GM20431 (cell line): ENCODE data around the gene OR4K15.
"Not testable (repeated sequence)": the region's sequence is repeated elsewhere in the genome, so short reads cannot be mapped to it uniquely, and the experiment has no call there.

Experiments used
- in situ Hi-C: fragments of 300-500 bp; cut with MseI, MboI; formaldehyde crosslinking; loops from one replicate; pipeline ENCODE4 v1.15.0; 2020; ENCODE audit warnings: low sequenced_read_pairs; ENCODE audit not compliant: unreplicated experiment

The OR4K15 gene, protein sequence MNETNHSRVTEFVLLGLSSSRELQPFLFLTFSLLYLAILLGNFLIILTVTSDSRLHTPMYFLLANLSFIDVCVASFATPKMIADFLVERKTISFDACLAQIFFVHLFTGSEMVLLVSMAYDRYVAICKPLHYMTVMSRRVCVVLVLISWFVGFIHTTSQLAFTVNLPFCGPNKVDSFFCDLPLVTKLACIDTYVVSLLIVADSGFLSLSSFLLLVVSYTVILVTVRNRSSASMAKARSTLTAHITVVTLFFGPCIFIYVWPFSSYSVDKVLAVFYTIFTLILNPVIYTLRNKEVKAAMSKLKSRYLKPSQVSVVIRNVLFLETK

DNA sequence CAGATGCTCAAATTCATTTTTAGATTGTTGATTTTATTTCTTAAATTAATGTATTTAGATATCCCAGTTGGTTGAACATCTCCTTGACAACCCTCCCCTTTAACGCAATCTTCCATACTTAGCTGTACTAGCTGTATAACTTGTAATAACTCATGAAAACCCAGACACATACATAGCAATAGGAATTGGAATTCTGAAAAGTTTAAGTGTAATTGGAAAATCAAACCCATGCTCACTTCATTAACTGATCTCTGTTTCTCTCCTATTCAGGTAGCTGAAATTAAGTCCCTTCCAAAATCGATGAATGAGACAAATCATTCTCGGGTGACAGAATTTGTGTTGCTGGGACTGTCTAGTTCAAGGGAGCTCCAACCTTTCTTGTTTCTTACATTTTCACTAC, at the start of gene OR4K15:
Gene OR4K15 (plus strand): TSS at position 301 of the 400 bp plus-strand sequence. CDS start 0 bp downstream, at position 301.
- in situ Hi-C loops: no loop called here

DNA sequence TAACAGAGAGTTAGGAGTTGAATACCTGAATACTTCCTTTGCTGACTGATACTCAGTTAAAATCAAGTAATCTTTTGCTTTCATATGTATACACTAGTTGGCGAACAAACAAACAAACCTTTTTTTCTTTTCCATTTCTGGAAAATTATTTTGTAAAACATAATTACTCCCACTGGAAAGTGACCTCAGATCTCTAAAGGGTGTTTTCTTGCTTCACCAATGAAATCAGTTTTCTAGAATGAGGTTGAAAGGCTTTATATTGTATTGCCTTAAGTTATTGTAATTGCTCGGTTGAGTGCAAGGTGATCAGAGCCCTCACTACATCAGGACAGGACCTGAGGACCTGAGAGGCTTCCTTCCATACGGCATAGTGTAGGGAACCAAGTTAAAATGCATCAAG, 44.8 kb upstream of the OR4K15 start, which contains the start of gene OR4K1:
Gene OR4K1 (plus strand): TSS at position 301 of the 400 bp plus-strand sequence. CDS start 4,750 bp downstream, outside the sequence.
- in situ Hi-C loops: no loop called here

DNA sequence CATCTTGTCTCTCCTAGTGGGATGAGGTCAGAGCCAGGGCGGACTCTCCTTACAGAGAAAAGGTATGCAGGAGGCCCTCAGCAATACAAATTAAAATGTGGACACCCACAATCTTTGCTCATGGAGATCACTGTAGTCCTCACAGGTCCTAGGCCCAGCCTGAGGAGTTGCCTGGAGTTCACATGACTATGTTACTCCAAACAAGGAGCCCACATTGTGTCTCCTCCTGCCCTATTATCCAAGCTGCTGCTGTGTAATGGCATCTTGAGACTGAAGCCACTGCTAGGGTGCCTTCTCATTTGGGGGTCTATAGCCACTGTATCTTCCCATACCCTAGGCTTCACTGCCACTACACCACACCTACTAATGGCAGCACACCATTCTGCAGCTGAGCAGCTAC, 33.7 kb upstream of the OR4K15 start:
- in situ Hi-C loops: no loop called here

DNA sequence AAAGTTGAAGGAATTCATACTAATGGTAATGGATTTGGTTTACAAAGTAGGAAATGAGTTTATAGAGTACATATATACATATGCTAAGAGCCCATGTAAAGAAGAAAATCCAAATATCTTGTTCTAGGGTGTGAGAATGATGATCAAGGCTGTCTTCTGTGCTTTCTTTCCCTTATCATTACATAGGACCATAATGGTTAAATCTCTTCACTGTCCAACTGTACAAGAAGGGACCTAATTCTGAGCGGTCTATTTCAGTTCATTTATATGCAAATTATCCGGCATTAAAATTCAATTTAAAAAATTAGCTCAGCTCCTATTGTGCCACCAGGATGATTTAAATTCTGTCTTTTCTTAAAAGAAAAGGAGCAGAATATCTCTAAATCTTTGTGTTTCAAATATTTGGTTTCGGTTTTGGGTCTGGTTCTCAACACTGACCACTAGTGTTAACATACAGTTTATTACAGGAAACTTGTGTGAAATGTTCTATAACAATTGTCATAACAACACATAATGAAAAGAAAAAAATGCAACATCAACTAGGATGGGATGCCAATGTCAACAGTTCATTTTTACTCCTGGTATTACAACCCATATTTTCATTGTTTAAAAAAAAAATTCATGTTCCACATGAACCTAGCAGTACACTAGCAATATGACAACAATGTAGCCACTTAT, 27.8 kb upstream of the OR4K15 start:
- in situ Hi-C loops: no loop called here

DNA sequence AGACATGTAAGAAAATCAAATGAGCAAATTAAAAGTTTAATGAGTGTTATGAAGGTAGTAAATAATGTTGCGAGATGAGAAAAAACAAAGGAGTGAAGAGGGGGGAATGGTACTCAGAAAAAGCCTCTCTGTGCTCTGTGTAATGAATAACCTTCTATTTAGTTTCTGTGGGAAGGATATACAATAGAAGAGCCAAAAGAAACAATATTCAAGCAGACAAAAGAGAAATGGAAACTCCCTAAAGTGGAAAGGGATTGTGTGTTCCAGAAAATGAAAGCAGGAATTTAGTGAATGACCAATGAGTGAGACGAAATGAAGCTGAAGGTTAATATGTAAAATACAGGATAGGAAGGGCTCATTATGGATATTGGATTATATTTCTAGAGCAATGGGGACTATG, 26.2 kb upstream of the OR4K15 start:
- in situ Hi-C loops: no loop called here

DNA sequence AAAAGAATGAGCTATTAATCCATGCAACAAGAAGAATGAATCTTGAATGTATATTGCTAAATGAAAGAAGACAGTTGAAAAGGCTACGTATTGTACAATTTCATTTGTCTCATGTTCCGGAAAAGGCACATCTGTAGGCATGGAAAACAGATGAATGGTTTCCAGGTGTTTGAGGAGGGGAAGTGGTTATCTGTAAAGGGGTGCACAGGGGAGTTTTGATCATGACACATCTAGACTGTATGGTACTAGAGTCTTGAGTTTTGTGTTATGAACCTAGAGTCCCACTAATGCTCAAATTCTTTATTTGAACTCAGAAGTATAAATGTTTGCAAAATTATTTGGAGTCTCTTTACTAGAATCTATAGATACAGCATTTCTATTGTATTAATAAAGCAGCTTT, 5.7 kb upstream of the OR4K15 start:
- in situ Hi-C loops: not testable (repeated sequence)

DNA sequence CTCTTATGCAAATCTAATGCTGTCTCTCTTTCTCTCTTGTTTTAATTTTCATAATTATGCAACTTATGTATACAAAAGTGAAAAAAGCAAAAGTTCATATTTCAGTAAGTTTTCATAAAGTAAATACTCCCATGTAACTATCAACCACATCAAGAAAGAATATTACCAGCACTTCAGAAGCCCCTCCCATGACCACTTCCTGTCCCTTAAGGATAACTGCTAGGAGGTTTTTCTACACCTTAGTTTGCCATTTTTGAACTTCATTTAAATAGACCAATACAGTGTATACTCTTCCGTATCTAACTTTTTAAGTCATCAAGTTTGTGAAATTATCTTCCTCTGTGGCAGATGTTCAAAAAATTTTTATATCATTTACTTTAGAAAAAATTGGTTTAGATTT, 547 bp upstream of the OR4K15 start:
- in situ Hi-C loops: no loop called here

DNA sequence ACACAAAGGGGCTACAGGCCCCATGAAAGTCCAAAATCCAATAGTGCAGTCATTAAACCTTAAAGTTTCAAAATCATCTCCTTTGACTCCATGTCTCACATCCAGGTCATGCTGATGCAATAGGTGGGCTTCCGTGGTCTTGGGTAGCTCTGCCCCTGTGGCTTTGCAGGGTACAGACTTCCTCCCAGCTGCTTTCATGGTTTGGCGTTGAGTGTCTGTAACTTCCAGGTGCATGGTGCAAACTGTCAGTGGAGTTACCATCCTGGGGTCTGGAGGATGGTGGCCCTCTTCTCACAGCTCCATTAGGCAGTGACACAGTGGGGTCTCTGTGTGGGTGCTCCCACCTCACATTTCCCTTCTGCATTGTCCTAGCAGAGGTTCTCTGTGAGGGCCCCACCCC, 18.0 kb downstream of the OR4K15 start:
- in situ Hi-C loops: no loop called here

DNA sequence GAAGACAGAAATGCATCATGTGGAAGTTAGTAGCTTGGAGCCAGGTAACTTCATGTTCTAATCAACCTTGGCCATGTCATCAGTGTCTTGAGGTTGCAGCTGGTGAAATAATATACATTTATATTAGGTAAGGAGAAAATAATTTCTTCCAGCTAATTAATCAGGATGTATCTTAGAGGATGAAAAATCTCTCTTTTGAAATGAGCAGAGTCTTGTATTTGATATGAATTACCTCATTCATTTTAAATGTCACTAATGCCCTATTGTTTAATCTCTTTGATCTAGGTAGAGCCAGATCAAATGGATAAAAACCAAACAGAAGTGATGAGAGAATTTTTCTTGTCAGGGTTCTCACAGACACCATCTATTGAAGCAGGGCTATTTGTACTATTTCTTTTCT, 26.5 kb downstream of the OR4K15 start, which contains the start of gene OR4Q2:
Gene OR4Q2 (plus strand): TSS at position 301 of the 400 bp plus-strand sequence.
- in situ Hi-C loops: no loop called here

DNA sequence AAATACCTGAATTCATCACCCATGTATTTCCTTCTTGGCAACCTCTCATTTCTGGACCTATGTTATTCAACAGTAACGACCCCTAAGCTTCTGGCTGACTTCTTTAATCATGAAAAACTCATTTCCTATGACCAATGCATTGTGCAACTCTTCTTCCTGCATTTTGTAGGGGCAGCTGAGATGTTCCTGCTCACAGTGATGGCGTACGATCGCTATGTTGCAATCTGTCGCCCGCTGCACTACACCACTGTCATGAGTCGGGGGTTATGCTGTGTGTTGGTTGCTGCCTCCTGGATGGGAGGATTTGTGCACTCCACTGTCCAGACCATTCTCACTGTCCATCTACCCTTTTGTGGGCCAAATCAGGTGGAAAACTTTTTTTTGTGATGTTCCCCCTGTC, 26.9 kb downstream of the OR4K15 start:
- in situ Hi-C loops: no loop called here

DNA sequence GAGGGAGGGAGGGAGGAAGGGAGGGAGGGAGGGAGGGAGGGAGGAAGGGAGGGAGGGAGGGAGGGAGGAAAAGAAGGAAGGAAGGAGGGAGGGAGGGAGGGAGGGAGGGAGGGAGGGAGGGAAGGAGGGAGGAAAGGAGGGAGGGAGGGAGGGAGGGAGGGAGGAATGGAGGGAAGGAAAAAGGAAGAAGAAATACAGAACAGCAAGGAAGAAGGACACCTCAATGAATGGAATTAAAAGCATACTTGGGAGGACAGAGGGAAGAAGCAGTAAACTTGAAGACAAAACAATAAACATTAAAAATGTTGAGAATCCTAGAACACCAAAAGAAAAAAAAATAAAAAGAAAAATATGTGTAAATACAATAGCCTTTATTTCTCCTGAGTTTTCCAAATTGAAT, 32.8 kb downstream of the OR4K15 start:
- in situ Hi-C loops: no loop called here

DNA sequence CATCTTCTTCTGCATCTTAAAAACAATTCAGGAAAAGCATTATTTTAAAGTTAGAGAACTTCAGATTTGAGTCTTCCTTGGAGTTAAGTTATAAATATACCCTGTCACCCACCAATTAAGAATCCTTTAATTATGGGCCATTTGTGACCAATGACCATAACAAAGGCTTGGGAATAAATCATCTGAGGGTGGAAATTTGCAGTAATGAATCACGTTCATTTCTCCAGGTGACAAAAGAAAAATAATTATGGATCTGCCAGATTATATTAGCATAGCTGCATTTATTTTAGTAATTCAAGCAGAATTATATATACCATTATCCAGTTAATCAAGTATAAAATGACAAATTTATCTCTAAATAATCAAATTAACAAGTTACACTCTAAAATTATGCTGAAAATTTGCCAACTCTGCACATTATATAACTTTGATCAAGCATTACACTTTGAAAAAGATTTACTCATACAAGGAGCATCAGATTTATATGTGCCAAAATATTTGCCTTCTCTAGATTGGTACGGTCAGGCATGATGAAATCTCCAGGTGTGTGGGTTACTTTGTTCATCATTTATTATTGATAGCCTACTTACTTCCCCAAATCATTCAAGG, 44.0 kb downstream of the OR4K15 start, which contains the start of gene OR4K14:
Gene OR4K14 (minus strand): TSS at position 51 of the 609 bp plus-strand sequence. CDS start 4,114 bp downstream, outside the sequence.
- in situ Hi-C loops: no loop called here
